Stromal cell of bone marrow (primary cell): ENCODE data around the gene TSEN34.

ENCODE experiments used
- DNase-seq: peaks from one replicate; pipeline ENCODE4 v3.0.0-alpha.2; 2012; ENCODE audit warnings: low read depth

TSEN34 gene

DNA sequence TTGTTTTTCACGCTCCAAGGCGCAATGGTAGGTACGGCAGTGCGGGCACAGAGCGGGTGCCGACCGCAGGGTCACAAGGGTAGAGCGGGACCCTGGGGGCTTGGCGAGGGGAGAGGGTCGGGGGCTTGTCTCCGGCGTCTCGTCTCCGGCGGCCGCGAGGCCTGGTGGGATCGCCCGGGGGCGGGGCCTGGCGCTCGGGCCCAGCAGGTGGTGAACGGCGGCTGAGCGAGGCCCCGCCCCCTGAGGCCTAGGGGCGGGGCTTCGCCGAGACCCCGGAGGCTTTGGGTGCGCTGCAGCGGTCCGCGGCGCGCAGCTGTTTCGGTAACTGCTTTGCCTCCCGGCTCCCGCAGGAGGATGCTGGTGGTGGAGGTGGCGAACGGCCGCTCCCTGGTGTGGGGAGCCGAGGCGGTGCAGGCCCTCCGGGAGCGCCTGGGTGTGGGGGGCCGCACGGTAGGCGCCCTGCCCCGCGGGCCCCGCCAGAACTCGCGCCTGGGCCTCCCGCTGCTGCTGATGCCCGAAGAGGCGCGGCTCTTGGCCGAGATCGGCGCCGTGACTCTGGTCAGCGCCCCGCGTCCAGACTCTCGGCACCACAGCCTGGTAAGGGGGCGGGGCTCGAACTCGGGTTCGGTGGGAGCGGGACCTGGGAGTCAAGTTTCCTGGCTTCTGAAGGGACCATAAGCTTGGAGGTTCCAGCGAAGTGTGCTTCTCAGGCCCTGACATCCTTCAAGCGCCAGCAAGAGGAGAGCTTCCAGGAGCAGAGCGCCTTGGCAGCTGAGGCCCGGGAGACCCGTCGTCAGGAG lies at the start of gene TSEN34:
TSS of gene TSEN34 (plus strand) at position 298 of the 800 bp plus-strand sequence. CDS start at position 355, 57 bp downstream.
- no peak for DNase-seq

DNA sequence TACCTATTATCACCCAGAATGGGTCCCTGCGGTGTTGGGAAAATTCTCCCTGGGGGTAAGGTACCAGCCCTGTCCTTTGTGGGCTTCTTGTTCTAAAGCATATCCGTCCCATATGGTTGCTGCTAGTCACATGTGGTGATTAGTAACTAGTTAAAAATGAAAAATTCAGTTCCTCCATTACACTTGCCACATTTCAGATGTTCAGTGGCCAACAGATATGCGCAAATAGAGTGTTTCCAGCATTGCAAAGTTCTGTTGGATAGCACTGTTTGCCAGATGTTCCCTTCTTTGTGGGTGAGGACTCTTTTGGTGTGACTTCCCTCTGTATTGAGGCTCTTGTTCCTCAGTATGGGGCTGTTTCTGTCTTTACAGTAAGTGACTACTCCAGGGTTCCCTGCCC lies 49.8 kb upstream of the TSEN34 start:
- DNase-seq, result no peak

DNA sequence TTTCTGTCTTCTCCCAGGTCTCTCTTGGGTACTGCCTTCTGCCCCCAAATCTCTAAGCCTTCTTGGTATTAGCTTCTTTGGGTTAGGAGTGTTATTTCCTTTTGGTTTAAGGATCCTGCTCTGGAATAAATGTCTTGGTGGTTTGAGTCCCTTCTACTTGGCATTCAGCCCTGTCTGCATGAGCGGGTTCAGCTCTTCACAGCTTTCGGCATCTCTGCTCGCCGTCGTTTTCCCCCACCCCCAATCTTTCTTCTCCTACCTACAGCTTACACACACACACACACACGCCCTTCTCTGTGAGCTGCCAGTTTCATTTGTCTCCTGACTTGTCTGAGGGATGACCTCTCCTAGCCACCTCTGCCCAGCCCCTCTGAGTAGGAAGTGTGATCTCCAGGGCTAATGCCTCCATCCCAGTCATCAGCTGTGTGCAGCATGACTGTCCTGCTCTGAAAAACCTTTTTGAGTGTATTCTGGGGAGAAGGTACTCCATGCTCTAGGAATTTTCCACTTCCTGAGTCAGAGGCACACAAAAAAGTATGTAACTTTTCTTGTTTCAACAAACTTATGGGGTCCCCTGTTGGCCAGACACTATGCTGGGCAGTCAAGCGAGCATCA lies 48.8 kb upstream of the TSEN34 start:
- DNase-seq, result no peak

DNA sequence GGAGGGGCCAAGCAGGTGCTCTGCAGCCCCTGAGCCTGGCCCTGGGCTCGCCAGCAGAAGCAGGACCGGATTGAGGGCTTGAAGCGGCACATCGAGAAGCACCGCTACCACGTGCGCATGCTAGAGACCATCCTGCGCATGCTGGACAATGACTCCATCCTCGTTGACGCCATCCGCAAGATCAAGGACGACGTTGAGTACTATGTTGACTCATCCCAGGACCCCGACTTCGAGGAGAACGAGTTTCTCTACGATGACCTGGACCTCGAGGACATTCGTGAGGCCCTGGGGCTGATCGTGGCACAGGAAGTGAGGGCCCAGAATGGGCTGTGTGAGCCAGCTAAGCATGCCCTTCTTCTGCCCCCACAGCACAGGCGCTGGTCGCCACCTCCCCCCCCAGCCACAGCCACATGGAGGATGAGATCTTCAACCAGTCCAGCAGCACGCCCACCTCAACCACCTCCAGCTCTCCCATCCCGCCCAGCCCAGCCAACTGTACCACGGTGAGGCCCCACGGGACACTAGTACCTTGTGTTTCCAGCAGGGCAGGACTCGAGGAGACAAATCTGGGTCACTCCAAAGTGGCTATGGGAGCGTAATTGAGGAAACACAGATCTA lies 45.5 kb upstream of the TSEN34 start:
- DNase-seq, result no peak

DNA sequence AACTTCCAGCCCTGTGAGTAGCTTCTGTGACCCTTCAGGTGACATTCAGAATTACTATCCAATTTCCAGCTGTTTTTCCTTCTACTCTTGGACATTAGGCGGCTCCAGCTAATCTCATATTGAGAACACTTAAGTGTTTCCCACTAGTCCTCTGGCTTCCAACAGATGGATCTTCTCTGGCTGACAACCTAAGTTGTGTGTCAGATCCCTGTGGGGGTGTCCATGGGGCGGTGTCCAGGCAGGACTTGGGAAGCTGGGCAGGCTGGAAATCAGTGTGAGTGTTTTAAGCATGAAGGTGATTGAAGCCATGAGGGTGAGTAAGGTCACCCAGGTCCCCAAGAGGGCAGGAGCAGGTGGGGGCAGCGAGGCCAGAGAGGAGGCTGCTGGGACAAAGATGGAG lies 43.4 kb upstream of the TSEN34 start:
- DNase-seq, result no peak

DNA sequence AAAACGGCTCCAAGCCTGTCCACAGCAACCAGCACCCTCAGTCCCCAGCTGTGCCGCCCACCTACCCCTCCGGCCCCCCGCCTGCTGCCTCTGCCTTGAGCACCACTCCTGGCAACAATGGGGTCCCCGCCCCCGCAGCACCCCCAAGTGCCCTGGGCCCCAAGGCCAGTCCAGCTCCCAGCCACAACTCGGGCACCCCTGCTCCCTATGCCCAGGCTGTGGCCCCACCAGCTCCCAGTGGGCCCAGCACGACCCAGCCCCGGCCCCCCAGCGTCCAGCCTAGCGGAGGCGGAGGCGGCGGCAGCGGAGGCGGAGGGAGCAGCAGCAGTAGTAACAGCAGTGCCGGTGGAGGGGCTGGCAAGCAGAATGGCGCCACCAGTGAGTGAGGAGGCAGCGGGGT lies 43.0 kb upstream of the TSEN34 start:
- DNase-seq, result no peak

DNA sequence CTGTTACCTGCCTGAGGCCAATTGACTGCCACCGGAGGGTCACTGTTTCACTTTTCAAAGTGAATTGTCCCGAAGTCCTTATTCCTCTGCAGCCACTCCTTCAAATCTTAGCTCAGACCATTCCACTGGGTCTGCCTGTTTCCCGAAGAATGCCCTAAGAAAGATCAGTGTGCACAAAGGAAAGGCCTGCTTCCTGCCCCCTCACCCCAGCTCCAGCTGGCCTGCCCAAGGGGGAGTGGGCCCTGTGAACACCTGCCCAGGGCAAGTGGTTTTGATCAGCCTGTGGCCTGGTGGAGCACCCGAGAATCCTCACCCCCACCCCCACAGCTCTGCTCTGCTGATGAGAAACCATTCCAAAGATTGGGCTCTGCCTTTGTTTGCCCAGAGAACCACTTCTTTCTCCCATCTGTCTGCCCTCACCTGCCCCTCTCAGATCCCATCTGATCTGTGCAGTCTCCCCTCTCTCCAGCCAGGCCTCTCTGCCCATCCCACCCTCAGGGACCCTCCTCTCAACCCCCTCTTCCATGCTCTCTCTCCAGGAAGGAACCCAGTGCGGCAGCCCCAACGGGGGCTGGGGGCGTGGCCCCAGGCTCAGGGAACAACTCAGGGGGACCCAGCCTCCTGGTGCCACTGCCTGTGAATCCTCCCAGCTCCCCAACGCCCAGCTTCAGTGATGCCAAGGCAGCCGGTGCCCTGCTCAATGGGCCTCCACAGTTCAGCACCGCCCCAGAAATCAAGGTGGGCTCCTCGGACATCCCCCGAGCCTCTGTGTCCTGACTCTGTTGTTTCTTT lies 41.9 kb upstream of the TSEN34 start:
- no peak for DNase-seq

DNA sequence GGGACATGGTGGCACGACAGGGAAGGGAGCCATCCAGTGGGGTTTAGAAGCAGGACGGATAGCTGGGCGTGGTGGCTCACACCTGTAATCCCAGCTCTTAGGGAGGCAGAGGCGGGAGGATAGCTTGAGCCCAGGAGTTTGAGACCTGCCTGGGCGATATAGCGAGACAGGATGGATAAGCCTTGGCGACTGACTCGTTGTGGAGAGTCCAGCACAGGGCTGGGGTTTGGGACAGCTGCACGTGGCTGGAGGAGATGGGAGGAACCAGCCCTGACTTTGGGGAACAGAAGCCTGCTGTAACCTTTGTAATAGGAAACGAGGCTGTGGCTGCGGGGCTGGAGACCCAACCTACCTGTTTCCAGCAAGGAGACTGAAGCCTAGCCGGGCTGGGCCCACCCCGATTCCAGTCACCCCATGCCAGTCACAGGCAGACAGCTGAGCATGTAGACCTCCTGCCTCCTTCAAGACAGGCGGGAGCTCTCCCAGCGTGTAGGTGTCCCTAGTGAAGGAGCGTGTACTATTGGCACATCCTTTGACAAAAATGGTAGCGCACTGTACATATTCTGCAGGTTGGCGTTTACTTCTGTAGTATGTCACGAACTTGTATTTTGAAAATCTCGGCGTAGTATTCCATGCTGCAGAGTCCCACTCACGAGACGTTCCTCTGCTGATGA lies 39.6 kb upstream of the TSEN34 start:
- no peak for DNase-seq

DNA sequence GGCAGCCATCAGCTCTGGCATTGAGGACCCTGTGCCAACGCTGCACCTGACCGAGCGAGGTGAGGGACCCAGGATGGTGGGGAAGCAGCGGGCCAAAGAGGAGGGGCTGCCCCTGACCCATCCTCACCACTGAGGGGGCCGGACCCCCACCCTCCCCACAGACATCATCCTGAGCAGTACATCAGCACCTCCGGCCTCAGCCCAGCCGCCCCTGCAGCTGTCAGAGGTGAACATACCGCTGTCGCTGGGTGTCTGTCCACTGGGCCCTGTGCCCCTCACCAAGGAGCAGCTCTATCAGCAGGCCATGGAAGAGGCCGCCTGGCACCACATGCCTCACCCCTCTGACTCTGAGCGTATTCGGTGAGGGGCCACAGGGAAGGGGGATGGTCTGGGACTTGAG lies 38.8 kb upstream of the TSEN34 start:
- no peak for DNase-seq

DNA sequence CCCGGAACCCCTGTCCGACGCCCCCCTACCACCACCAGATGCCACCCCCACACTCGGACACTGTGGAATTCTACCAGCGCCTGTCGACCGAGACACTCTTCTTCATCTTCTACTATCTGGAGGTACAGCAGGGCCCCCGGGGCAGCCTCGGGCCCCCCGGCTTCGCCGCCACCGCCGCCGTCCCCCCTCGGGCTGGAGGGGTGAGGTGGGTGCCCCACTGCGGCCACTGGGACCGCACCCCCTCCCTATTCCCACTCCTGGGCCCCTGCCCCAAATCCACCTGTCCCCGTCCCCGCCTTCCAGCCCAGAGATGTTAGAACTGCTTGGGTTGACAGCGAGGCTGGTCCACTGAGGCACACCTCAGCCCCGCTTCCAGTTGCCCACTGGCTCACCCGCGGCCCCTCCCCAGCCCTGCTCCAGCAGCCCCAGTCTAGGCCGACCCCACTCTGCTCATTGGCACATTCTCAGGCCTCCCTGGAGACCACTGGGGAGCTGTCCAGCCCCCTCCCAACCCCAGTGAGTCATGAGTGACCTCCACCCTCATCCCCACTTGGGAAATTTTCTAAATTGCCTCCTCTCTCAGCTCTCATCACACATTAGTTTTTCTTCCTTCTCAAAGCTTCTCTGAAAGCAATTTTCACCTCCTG lies 38.1 kb upstream of the TSEN34 start:
- DNase-seq, result no peak

DNA sequence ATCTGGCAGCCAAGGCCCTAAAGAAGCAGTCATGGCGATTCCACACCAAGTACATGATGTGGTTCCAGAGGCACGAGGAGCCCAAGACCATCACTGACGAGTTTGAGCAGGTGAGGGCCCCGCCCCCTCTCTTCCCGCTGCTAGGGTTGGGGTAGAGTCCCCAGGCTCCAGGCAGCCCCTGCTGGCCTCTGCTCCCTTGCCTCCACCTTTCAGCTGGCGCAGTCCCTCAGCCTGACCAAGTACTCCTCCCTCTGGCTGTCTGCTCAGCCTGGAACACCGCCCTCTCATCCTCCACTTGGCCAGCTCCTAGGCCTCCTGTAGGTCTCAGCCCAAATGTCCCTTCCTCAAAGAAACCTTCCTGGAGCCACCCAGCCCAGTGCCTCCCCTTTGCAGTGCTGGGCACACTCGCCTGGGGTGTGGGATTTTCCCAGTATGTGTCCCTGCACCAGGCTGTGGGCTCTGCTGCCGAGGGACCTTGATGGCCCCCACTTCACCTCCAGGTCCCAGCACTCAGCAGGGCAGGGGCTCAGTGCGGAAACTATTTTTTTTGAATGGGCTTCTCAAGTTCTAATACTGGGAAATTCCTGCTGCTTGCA lies 37.3 kb upstream of the TSEN34 start:
- DNase-seq, result no peak

DNA sequence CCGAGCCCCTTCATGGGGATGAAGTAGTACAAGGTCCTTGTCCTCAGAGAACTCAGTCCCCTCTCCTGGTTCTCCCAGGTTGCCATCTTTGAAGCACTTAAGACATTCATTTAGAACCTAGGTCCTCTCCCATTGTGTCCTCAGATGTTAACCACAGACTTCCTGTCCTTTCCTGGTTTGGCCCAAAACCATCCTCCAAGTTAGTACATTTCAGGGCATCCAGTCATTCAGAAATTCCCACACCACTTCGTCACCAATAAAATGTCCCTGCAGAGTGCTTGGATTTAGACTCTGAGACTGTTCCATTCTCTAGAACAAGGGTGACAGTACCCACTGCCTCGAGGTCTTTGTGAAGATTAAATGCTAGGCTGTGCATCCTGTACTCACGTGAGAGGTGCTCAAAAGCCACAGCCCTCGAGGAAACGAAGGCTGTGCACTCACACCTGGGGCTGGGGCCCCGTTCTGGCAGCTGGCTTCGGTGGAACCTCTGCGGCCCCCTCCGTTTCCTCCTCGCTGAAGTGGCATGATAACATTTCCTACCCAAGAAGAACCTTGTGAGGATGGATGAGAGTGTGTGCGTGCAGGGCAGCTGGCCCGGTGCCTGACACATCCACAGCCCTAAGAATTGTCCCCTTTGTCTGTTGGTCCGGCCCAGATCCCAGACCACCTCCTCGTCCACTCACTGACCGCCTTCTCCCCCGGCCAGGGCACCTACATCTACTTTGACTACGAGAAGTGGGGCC lies 36.3 kb upstream of the TSEN34 start:
- DNase-seq, result no peak

DNA sequence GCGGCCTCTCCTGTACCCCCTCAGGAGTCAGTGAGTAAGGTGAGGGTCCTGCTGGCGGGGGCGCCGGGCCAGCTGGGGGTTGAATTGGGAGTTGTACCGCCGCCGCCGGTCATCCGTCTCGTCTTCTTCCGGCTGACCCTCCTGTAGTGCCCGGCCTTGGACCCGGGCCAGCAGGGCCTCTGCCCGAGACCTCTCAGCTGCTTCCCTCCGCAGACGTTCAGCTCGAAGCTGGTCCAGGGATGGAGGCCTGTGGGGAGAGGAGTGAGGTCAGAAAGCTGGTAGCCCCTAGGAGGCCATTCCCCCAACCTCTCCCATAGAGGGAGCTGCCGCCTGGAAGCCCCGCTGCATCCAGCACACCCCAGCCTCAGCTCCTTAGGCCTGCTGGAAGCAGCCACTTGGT lies 35.4 kb upstream of the TSEN34 start:
- no peak for DNase-seq

DNA sequence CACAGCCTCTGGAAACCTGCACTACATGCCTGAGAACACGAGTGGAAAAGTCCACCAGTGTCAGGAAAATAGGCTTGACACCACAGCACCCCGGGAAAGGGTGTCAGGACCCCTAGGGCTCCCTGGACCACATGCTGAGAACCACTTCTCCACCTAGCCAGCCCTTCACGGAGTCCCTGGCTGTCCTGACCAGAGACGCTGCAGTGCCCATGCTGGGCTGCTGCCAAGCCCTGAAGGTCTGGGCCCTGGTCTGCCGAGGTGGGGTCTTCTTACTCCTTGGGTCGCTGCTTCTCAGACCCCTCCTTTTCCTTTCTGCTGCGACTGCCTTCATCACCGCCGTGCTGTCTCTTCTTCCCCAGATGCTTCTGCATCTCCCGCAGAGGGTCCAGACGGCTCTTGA lies 34.6 kb upstream of the TSEN34 start:
- no peak for DNase-seq

DNA sequence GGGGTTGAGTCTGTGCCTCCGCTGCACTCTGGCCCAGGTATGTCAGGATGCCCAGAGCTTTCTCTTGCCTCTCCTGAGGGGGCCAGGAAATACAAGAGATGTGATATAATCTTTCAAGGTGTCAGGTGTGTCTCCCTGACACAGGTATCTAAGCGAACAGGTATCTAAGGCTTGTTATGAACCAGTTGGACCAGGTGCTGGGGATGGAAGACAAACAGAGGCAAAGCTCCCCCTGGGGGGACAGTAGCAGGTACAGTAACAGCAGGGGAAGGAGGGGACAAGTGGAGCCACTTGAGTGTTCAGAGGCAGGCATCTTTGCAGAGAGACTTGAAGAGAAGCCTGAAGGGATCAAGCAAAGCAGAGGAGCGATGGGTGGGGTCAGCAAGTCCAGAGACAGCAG lies 34.2 kb upstream of the TSEN34 start:
- DNase-seq, result no peak

DNA sequence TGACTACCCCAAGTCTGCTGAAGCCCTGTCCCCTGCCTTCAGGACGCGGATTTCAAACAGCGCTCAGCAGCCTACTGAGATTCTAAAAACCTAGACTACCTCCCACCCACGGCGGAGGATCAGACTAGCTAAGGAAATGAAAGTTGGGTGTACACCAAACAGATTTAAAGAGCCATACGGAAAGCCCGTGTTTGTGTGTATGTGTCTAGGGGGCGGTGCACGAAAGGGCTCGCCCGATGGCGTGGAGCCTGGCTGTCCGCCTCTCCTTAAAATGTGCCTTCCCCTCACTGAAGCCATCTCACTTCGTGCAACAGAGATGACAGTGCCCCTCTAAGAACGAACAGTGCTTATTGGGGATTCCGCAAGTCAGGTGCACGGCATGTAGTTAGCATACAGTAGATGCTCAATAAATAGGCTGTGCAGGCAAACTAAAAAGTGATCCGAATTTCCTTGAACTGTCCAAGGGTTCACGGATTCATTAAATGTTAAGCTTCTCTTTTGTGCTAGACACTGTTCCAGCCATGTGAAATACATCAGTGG lies 32.2 kb upstream of the TSEN34 start:
- DNase-seq, result no peak

DNA sequence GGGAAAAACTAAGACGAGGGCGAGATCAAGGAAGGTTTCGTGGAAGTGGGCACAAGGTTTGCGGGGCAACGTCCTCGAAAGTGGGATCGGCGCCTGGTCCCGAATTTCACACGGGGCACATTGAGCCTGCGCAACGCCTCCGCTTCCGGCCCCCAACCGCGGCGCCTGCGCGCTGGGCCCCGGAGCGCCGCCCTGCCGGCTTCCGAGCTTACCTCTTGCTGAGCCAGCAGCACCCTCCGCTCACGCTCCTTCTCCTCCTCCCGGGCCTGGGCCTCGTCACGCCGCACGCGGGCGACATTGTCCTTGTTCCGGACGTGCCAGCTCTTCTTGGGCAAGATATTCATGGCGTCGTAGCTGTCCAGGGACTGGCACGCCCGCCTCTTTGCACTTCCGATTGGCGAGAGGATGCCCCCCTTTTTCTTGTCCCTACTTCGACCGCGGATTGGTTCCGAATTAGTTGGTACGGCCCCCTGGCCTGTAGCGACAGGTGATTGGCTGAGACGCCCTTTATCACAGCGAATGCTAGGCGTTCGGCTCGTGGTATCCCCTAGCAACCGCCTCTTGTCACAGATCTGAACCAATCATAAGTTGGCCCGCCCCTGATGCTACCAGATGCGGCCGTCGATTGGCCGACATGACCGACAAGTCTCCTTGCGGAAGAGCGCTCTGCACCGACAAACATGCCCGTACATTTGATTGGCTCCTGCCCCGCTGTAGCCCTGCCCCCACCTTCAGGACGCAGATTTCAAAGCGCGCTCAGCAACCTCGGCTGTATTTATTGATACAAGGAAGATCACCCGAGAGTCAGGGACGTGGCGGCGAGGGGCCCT lies 31.5 kb upstream of the TSEN34 start, which contains the start of gene LENG1:
TSS of gene LENG1 (minus strand) at position 370 of the 830 bp plus-strand sequence. CDS start at position 344, 26 bp downstream.
- DNase-seq, result peak; percentile 100

DNA sequence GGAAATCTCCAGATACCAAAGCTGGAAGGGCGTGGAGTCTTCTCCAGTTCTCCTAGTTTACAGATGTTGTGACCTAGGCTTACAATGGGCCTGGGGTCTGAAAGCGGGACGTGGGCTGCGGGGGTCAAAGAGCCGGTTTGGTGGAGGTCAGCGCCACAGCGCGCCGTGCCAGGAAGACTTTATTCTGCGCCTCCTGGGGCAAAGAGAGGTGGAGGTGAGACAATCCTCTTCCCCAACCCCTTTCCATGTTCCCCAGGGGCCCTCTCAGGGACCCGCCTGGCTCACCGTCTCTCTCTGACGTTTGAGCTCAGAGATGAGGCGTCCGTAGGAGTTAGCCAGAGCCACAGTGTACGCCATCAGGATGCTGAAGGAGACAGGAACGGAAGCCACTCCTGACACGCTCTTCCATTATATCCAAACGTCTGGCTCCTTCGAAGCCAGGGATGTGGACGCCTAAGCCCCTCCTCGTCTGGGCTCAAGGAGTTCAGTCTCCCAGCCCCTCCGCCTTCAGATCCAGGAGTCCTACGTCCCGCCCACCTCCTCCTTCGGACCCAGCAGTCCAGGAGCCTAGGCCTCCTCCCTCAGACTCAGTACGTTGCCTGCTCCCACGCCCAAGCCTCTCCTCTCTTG lies 30.8 kb upstream of the TSEN34 start:
- no peak for DNase-seq

DNA sequence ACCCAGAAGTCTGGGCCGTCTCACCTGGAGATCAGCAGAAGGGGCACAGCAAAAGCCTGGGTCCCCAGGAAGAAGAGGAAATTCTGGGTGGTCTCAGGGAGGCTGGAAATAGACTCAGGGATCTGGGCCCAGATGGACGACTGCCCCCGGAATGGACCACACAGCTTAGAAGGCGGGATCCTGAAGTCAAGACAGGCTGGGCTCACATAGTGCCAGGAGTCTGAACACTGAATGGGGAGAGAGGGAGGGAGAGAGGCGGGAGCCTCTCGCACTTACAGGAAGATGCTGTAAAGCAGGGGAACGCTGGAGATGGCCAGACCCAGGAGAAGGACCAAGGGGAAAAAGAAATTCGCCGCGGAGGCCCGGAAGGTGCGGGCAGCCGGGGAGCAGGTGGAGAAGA lies 30.3 kb upstream of the TSEN34 start:
- no peak for DNase-seq
